Stimulated activated CD4-positive, alpha-beta T cell treated with anti-CD3 and anti-CD28 coated beads, Interleukin-1b, Interleukin-23, amount 100 ng/mL, for 1 hour (primary cell): ENCODE results near the gene TMEM229B.

Experiments used
- DNase-seq, 2 donors: peaks; one replicate each; pipeline ENCODE4 v3.0.0-alpha.2; 2020; ENCODE audit warnings: low read depth in 2 of 2

TMEM229B gene

DNA sequence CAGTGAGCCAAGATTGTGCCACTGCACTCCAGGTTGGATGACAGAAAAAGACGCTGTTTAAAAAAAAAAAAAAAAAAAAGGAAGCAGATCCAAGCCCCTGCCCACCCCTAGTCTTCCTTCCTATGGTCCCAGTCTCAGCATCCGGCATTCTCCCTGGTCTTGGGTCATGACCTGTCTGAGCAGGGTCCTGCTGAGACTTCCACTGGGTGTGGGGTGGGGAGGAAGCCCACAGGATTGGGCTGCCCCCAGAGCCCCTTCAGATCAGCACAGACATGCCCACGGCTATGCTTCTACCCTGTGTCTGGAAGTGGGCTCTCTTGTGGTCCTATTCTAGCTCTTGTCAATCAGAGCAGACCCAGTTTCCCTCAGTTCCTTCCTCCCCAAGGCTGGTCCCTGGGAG lies 64.0 kb downstream of the TMEM229B start:
- no peak for DNase-seq

DNA sequence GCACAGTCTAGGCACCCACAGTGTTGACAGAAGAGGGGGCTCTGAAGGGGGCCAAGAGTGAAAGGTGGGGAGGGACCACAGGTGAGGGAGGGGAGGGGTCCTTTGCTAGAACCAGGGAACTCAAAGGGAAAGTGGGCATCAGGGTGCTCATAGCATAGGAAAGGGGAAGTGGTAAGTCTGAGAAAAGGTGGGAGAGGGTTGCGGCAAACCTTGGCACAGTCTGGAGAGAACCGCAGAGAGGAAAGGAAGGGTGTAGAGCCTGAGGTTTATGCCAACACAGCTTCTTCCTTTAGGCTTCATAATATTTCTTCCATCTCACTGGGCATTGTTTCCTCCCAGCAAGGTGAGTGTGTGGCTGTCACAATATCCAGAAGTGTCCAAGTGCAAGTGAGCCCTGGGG lies 65.1 kb downstream of the TMEM229B start:
- DNase-seq: no peak

DNA sequence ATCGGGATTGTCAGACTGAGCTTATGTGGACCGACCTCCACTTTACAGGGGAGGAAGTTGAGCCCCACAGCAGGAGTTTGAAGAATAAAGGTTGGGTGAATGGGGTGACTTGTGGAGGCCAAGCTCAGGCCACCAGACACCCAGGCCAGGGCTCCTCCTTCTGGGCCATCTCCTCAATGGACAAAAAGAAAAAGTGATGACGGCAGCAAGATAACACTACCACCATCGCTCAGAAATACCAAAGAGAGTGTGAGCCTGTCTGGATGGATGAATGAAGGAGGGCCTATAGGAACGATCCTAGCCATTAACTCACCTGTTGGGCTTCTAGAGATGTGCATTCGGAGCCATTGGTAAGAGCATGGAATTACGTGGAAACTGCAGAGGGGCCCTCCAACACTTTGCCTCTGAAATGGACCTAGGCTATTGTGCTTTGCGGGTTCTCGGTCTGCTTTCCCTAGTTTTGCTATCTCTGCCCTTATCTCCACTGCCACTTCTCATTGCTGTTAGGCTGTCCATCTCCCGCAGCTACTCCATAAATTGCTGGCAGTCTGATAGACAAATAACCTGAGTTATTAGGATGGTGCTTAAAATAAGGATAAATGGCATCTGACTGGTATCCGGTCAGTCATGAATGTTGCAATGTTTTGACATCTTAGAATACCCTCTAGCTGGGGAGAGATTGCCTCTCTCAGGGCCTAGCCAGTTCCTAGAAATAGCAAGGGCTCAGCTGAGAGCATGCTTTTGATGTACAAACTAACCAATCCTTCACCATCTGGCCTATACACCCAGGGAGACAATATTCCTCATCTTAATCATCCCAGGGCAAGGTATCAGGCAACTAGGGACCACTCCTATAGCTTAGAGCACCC lies 66.9 kb downstream of the TMEM229B start:
- no peak for DNase-seq
